Thyroid gland (tissue), 4 donors: Measurements from ENCODE around the gene STAC3.

Experiments
- CTCF ChIP-seq, 6 experiments: fragments of 200-600 bp in 3 of 6; fragments of 450-650 bp in 3 of 6; sonication (generic) in 3 of 6; IDR thresholded peaks; one replicate each; pipeline ENCODE4 v1.5.1; 2016 to 2019; ENCODE audit warnings: antibody characterized with exemption in 6 of 6, mild to moderate bottlenecking in 2 of 6, inconsistent platforms in 1 of 6, moderate library complexity in 1 of 6
- POLR2A ChIP-seq, 2 donors: fragments of 450-650 bp; IDR thresholded peaks; one replicate each; pipeline ENCODE4 v1.6.1; 2017; ENCODE audit warnings: antibody characterized with exemption in 2 of 2, mild to moderate bottlenecking in 2 of 2, moderate library complexity in 1 of 2

- TF ChIP-seq CTCF (IDR thresholded peaks at IDR 0.05): no peak
- no peak for TF ChIP-seq POLR2A (IDR thresholded peaks at IDR 0.05)
Observed at GRCh38 chr12:57227315-57228115, 23.5 kb downstream of the STAC3 start.
